ENCODE measurements around the gene DDX4.

DNA sequence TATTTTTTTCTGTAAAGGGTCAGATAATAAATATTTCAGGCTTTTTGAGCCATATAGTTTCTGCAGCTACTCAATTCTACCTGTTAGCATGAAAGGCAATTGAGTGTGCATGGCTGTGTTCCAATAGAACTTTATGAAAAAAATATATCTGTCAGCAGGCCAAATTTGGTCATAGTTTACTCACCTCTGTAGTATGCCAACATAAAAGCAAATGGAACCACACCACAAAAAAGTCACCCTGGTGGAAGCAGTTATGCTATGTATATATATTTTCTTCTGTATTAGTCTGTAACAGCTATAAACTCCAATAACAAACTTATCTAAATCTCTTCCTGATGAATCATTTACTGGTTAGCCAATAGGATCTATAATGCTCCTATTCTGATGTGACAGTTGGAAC lies 29.1 kb upstream of the DDX4 start:
- TF ChIP-seq, protein P1, sequence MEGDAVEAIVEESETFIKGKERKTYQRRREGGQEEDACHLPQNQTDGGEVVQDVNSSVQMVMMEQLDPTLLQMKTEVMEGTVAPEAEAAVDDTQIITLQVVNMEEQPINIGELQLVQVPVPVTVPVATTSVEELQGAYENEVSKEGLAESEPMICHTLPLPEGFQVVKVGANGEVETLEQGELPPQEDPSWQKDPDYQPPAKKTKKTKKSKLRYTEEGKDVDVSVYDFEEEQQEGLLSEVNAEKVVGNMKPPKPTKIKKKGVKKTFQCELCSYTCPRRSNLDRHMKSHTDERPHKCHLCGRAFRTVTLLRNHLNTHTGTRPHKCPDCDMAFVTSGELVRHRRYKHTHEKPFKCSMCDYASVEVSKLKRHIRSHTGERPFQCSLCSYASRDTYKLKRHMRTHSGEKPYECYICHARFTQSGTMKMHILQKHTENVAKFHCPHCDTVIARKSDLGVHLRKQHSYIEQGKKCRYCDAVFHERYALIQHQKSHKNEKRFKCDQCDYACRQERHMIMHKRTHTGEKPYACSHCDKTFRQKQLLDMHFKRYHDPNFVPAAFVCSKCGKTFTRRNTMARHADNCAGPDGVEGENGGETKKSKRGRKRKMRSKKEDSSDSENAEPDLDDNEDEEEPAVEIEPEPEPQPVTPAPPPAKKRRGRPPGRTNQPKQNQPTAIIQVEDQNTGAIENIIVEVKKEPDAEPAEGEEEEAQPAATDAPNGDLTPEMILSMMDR (IDR thresholded peaks at IDR 0.05), result peak in 1 of 6 experiments; percentile 17
- no peak for TF ChIP-seq POLR2A (IDR thresholded peaks at IDR 0.05)

Data from esophagus squamous epithelium (tissue), 4 donors.